Kidney tubule cell (primary cell): Measurements from ENCODE around the gene ZNF69.
A peak's percentile ranks its signal among the peaks of the same experiment; 100 is the strongest.
"Not testable (repeated sequence)": the region's sequence is repeated elsewhere in the genome, so short reads cannot be mapped to it uniquely, and the experiment has no call there.

ENCODE experiments used
- DNase-seq: peaks from one replicate; pipeline ENCODE4 v3.0.0-alpha.2; 2018; ENCODE audit warnings: low spot score

ZNF69 gene

GRCh38 chr19:11887611-11888531 is at the start of gene ZNF69:
ZNF69 (plus strand) TSS chr19:11887782; CDS start chr19:11887924, 142 bp downstream.
- DNase-seq = peak; percentile 93

DNA sequence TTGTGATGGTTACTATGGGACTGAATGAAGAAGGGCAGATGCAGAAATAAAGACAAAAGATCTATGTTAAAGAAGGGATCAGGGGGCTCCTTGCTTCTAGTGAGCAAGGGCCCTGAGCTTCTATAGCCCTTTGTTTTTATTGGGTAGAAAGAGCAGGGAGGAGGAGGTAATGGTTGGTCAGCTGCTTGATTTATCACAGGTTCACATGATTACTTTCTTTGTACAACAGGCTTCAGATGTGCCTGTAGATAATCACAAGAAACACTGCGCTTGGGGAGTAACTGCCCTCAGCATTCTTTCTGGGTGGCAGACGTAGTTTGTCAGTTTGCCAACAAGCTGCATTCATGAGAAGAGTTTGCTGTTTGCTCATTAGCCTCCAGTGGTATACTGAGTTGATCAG is 43.9 kb upstream of the ZNF69 start:
- no peak for DNase-seq

DNA sequence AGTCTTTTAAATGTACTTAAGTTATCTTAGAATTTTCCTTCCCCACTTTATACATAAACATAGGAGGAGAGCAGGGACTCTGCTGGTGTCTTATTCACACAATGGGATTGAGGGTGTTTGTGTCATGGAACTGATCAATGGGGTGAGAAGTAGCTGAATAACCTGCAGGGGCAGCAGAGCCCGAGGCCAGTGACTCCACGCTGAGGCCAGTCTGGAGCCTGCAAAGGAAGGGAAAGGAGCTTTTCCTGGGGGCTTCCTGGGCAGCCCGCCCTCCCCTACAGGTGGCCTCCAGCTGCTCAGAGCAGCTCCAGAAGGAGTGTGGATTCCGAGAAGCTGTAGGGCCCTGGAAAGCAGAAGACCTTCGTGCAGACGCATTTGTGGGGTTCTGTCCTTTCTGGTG is 40.0 kb upstream of the ZNF69 start:
- DNase-seq = not testable (repeated sequence)

DNA sequence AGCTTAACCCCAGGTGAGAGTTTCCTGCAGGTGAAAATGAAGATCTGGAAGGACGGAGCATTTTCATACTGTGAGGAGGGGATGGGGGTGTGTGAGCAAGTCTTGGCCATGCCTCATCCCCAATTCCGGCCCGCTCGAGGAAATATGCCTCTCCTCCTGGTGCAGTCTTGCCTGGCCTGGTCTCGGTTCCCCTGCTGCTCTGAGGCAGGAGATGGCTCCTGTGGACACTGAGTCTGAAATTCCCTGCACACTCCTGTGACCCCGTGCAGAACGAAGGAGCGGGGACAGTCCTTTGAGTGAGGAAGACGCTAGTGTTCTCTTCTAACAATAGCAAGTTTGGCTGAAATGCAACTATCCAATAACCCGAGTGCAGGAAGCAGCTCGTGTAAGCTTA is 39.4 kb upstream of the ZNF69 start:
- DNase-seq = no peak

GRCh38 chr19:11848594-11849469 is 38.8 kb upstream of the ZNF69 start, which contains the start of gene ZNF439:
ZNF439 (plus strand) TSS chr19:11848726; CDS start chr19:11848868, 142 bp downstream.
- peak; percentile 88 for DNase-seq

DNA sequence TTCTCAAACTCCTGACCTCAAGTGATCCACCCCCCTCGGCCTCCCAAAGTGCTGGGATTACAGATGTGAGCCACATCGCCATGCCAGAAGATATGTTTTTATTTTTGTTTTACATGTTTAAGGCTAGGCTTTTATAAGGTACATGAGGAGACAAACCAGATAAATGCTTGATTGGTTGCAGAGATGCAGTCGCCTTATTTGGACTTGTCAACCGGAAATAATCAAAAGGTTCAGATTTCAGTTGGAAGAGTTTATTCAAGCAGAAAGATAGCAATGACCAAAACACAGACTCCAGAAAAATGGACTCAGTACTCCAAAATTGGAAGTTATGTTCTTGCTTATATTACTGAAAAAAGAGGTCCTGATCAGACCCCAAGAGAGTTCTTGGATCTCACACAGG is 37.3 kb upstream of the ZNF69 start:
- DNase-seq = not testable (repeated sequence)

- DNase-seq = no peak
Observed at GRCh38 chr19:11853358-11853757, 34.2 kb upstream of the ZNF69 start.

DNA sequence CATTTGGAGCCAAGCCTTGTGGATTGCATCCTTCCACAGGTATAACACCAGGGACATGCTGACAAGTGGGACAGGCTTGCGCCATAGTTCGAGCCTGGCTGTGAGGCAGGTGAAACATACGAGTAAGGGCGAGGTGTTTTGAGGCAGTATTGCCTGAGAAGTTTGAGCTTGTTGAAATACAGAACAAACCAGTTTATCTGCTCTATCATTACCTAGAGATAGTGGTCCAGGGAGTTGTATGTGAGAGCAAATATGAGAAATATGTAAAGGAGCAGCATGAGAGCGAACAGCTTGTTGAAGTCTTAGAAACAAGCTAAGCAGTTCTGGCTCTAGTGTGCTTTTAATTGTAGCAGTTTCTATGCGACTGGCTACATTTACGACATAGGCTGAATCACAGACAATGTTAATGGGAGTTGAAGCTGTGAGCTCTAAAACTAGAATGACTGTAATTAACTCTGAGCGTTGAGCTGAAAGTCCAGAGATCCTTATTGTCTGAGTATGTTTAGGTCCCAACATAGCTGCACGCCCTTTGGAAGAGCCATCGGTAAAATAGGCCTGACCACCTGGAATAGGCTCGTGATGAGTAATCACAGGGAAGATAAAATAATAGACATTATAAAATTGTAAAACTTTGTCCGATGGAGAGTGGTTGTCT is 30.9 kb upstream of the ZNF69 start:
- DNase-seq = no peak

- no peak for DNase-seq
Observed at GRCh38 chr19:11860721-11861120, 26.9 kb upstream of the ZNF69 start.

GRCh38 chr19:11861301-11861700 is 26.3 kb upstream of the ZNF69 start:
- no peak for DNase-seq

DNA sequence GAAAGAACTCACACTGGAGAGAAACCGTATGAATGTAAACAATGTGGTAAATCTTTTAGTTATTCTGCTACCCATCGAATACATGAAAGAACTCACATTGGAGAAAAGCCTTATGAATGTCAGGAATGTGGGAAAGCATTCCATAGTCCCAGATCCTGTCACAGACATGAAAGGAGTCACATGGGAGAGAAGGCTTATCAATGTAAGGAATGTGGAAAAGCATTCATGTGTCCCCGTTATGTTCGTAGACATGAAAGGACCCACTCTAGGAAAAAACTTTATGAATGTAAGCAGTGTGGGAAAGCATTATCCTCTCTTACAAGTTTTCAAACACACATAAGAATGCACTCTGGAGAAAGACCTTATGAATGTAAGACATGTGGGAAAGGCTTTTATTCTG is 19.8 kb upstream of the ZNF69 start:
- DNase-seq = not testable (repeated sequence)

GRCh38 chr19:11868188-11868587 is 19.4 kb upstream of the ZNF69 start:
- DNase-seq = no peak

- DNase-seq = no peak
Observed at GRCh38 chr19:11872624-11873023, 15.0 kb upstream of the ZNF69 start.

- no peak for DNase-seq
Observed at GRCh38 chr19:11873762-11874161, 13.8 kb upstream of the ZNF69 start.

GRCh38 chr19:11879687-11880266 is 7.8 kb upstream of the ZNF69 start:
- not testable (repeated sequence) for DNase-seq

DNA sequence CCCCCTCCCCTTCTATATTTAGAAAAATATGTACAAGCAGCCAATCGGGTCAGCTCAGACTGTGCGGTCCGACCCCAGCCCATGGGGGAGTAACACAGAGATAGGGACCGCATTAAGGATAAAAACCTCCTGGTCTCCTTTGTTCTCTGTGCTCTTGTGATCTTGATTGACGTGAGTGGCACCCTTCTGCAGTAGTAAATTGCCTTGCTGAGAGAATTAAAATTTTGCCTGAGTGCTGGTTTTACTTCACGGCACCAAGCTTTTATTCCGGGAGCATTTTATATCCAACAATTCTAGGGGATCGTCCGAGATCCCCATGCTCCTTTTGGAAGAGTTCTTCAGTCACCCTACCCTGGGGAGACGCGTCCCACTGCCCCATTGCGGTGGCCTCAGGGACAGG is 7.0 kb upstream of the ZNF69 start:
- DNase-seq = no peak

DNA sequence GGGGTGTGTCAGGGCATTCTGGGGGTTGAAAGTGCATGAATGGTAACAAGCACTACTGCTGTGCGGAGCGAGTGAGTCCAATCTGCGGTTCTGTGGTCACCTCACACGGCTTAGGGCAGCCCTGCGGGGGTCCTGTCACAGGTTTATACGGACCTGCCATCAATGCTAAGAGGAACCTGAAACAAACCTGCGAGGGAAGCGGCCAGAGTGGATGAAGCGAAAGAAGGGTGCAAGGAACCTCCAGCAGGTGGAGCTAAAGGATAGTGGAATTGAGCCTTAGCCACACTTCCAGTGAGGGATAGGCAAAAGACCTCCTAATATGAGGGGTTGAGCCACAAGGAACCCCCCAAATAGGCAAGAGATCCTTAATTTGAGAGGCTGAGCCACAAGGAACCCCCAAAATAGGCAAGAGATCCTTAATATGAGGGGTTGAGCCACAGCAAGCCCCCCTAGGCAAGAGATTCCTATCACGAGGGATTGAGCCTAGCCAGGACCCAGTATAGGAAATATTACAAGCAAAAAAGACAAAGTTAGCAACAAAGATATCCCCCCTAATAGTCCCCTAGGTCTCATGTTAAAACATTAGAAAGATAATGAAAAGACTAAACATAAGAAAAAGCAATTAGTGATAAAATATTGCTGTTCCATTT is 6.3 kb upstream of the ZNF69 start:
- DNase-seq = peak; percentile 59

GRCh38 chr19:11882606-11883005 is 5.0 kb upstream of the ZNF69 start:
- DNase-seq = no peak

DNA sequence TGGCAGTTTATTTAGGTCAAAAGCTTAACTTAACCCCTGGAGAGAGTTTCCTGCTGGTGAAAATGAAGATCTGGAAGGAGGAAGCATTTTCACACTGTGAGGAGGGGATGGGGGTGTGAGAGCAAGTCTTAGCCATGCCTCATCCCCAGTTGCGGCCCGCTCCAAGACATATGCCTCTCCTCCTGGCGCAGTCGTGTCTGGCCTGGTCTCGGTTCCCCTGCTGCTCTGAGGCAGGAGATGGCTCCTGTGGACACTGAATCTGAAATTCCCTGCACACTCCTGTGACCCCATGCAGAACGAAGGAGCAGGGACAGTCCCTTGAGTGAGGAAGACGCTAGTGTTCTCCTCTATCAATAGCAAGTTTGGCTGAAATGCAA is 360 bp upstream of the ZNF69 start:
- DNase-seq = no peak

GRCh38 chr19:11889901-11890300 is 2.3 kb downstream of the ZNF69 start:
- not testable (repeated sequence) for DNase-seq

- no peak for DNase-seq
Observed at GRCh38 chr19:11890634-11891033, 3.1 kb downstream of the ZNF69 start.
